Osteocyte (in vitro differentiated cells): ENCODE measurements around the gene CRB1. TPM values are rescaled to one million over a fixed set of nuclear protein-coding genes. Genes with fewer than 3 reads are reported as not detected.

Source experiments
- DNase-seq: peaks from one replicate; pipeline ENCODE4 v3.0.0; 2021; ENCODE audit warnings: mixed read lengths; ENCODE audit not compliant: unreplicated experiment; ENCODE audit errors: extremely low spot score
- H3K27ac Mint-ChIP-seq: one replicate; pipeline ENCODE4 v1.8.0; 2021; ENCODE audit warnings: mild to moderate bottlenecking, mixed read lengths; ENCODE audit not compliant: unreplicated experiment
- H3K27me3 Mint-ChIP-seq: one replicate; pipeline ENCODE4 v1.8.0; 2021; ENCODE audit warnings: mixed read lengths; ENCODE audit not compliant: unreplicated experiment
- H3K36me3 Mint-ChIP-seq: one replicate; pipeline ENCODE4 v1.8.0; 2021; ENCODE audit warnings: mixed read lengths; ENCODE audit not compliant: unreplicated experiment
- H3K4me1 Mint-ChIP-seq: one replicate; pipeline ENCODE4 v1.8.0; 2021; ENCODE audit warnings: mixed read lengths; ENCODE audit not compliant: unreplicated experiment
- H3K4me3 Mint-ChIP-seq: one replicate; pipeline ENCODE4 v1.8.0; 2021; ENCODE audit warnings: mild to moderate bottlenecking, moderate library complexity, mixed read lengths; ENCODE audit not compliant: unreplicated experiment
- H3K9me3 Mint-ChIP-seq: one replicate; pipeline ENCODE4 v1.8.0; 2021; ENCODE audit warnings: mixed read lengths; ENCODE audit not compliant: unreplicated experiment
- CTCF ChIP-seq: fragments of 200-600 bp; sonication (generic); IDR thresholded peaks from 2 replicates; pipeline ENCODE4 v1.5.0; 2021; ENCODE audit warnings: antibody characterized with exemption, mild to moderate bottlenecking, moderate library complexity
- total RNA-seq: library from RNA; stranded (reverse); gene quantifications from 2 replicates; pipeline ENCODE4 v1.2.1, GENCODE V29; 2021

The CRB1 gene
- total RNA-seq, 1 donor from 2014 or later: not detected

- DNase-seq: no peak
- Mint-ChIP-seq H3K36me3 (no peaks in the 10 kb centered on the region), H3K4me3 (no peak overlapping the region)
These were observed 17.4 kb upstream of the CRB1 start for GRCh38 chr1:197250616-197251015.

GRCh38 chr1:197252973-197253372 lies 15.1 kb upstream of the CRB1 start:
- H3K27me3 Mint-ChIP-seq: peaks cover 8% of the 10 kb centered on the region
- H3K27ac Mint-ChIP-seq: no peak overlapping the region
- H3K4me1 Mint-ChIP-seq: no peaks in the 10 kb centered on the region
- TF ChIP-seq CTCF: no peak
- no peak overlapping the region for H3K4me3 Mint-ChIP-seq
- no peak for DNase-seq
- H3K9me3 Mint-ChIP-seq: no peaks in the 10 kb centered on the region
- no peaks in the 10 kb centered on the region for H3K36me3 Mint-ChIP-seq

More at GRCh38 chr1:197250616-197251015, 17.4 kb upstream of the CRB1 start:
- H3K27me3 Mint-ChIP-seq: peaks cover 8% of the 10 kb centered on the region
- H3K9me3 Mint-ChIP-seq: no peaks in the 10 kb centered on the region
- TF ChIP-seq CTCF: no peak
- H3K27ac Mint-ChIP-seq: no peak overlapping the region
- no peaks in the 10 kb centered on the region for H3K4me1 Mint-ChIP-seq

- H3K27me3 Mint-ChIP-seq: peaks cover 10% of the 10 kb centered on the region
- no peak overlapping the region for H3K27ac Mint-ChIP-seq
- H3K4me3 Mint-ChIP-seq: no peak overlapping the region
- no peak for DNase-seq
- no peaks in the 10 kb centered on the region for H3K36me3 Mint-ChIP-seq
- no peaks in the 10 kb centered on the region for H3K9me3 Mint-ChIP-seq
- H3K4me1 Mint-ChIP-seq: no peaks in the 10 kb centered on the region
- no peak for TF ChIP-seq CTCF
These were observed 13.2 kb upstream of the CRB1 start for GRCh38 chr1:197254866-197255265.

- Mint-ChIP-seq H3K4me3 (no peak overlapping the region), H3K27ac (no peak overlapping the region), H3K9me3 (no peaks in the 10 kb centered on the region), H3K36me3 (no peaks in the 10 kb centered on the region), H3K27me3 (peaks cover 46% of the 10 kb centered on the region), H3K4me1 (no peaks in the 10 kb centered on the region)
- no peak for TF ChIP-seq CTCF
- DNase-seq: no peak
These were observed 3.0 kb upstream of the CRB1 start for GRCh38 chr1:197264936-197265567.

GRCh38 chr1:197269053-197269452 lies 1.0 kb downstream of the CRB1 start:
- Mint-ChIP-seq H3K27ac (no peak overlapping the region), H3K4me1 (no peaks in the 10 kb centered on the region), H3K9me3 (no peaks in the 10 kb centered on the region), H3K36me3 (no peaks in the 10 kb centered on the region), H3K4me3 (no peak overlapping the region), H3K27me3 (peaks cover 57% of the 10 kb centered on the region)
- no peak for TF ChIP-seq CTCF
- DNase-seq: no peak
